MCF 10A (cell line): ENCODE measurements around the gene NCOA6. TPM values are rescaled to one million over a fixed set of nuclear protein-coding genes. Genes with fewer than 3 reads are reported as not detected.

Source experiments
- BruUV-seq: library from RNA; stranded (reverse); fragments of 400-500 nt; replicated peaks from 2 replicates; lab custom pipeline; 2021; lab: Mats Ljungman, UMichigan
- CTCF ChIA-PET: fragments of 300-600 bp; sonication (Branson Sonifier 250); formaldehyde crosslinking; extraction: SDS; loops from one replicate; lab custom pipeline; 2021; ENCODE audit warnings: antibody characterized with exemption, inconsistent platforms; lab: Yijun Ruan, JAX
- POLR2A ChIA-PET: fragments of 300-600, 350-650 bp; sonication (Branson Sonifier 250); formaldehyde crosslinking; extraction: SDS; loops from one replicate; lab custom pipeline; 2020; ENCODE audit warnings: antibody characterized with exemption, inconsistent platforms; lab: Yijun Ruan, JAX
- DNase-seq: peaks from one replicate; pipeline ENCODE4 v3.0.0-alpha.2; 2018; ENCODE audit not compliant: unreplicated experiment
- H3K27ac Mint-ChIP-seq: one replicate; pipeline ENCODE4 v1.8.0; 2022; ENCODE audit warnings: mild to moderate bottlenecking, low read depth, mixed read lengths; ENCODE audit not compliant: unreplicated experiment
- H3K27me3 Mint-ChIP-seq: one replicate; pipeline ENCODE4 v1.8.0; 2022; ENCODE audit warnings: mixed read lengths; ENCODE audit not compliant: insufficient read depth, unreplicated experiment
- H3K36me3 Mint-ChIP-seq: one replicate; pipeline ENCODE4 v1.8.0; 2022; ENCODE audit warnings: mild to moderate bottlenecking, moderate library complexity, mixed read lengths; ENCODE audit not compliant: insufficient read depth, unreplicated experiment
- H3K4me1 Mint-ChIP-seq: one replicate; pipeline ENCODE4 v1.8.0; 2022; ENCODE audit warnings: mixed read lengths; ENCODE audit not compliant: insufficient read depth, unreplicated experiment
- H3K4me3 Mint-ChIP-seq: one replicate; pipeline ENCODE4 v1.8.0; 2022; ENCODE audit warnings: mild to moderate bottlenecking, moderate library complexity, mixed read lengths; ENCODE audit not compliant: unreplicated experiment
- H3K9me3 Mint-ChIP-seq: one replicate; pipeline ENCODE4 v1.8.0; 2022; ENCODE audit warnings: mixed read lengths; ENCODE audit not compliant: unreplicated experiment
- intact Hi-C: fragments of 100-400 bp; cut with micrococcal nuclease; formaldehyde crosslinking; loops from 2 replicates; pipeline ENCODE4 v1.14.1; 2022
- total RNA-seq: library from RNA; stranded (reverse); gene quantifications from 2 replicates; pipeline ENCODE4 v1.2.3, GENCODE V29; 2022
- TF ChIP-seq, protein P1 (sequence below): fragments of 200-600 bp; IDR thresholded peaks from one replicate; pipeline ENCODE4 v1.8.0; 2022; ENCODE audit warnings: antibody characterized with exemption, mild to moderate bottlenecking; ENCODE audit not compliant: unreplicated experiment

Gene NCOA6
- total RNA-seq, 1 experiment from 2014 or later, result 27.9 TPM

GRCh38 chr20:34743039-34743438 lies 82.4 kb downstream of the NCOA6 start:
- no peaks in the 10 kb centered on the region for H3K4me1 Mint-ChIP-seq
- BruUV-seq, result no TSS peak
- TF ChIP-seq, protein P1, sequence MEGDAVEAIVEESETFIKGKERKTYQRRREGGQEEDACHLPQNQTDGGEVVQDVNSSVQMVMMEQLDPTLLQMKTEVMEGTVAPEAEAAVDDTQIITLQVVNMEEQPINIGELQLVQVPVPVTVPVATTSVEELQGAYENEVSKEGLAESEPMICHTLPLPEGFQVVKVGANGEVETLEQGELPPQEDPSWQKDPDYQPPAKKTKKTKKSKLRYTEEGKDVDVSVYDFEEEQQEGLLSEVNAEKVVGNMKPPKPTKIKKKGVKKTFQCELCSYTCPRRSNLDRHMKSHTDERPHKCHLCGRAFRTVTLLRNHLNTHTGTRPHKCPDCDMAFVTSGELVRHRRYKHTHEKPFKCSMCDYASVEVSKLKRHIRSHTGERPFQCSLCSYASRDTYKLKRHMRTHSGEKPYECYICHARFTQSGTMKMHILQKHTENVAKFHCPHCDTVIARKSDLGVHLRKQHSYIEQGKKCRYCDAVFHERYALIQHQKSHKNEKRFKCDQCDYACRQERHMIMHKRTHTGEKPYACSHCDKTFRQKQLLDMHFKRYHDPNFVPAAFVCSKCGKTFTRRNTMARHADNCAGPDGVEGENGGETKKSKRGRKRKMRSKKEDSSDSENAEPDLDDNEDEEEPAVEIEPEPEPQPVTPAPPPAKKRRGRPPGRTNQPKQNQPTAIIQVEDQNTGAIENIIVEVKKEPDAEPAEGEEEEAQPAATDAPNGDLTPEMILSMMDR, result no peak
- no peak for DNase-seq
- H3K27ac Mint-ChIP-seq, result no peak overlapping the region
- ChIA-PET POLR2A (no interaction called here), CTCF (interaction anchor here (0.6 kb wide), 1 partner anchor 111 kb away, joined by 3 read pairs; no protein-coding TSS in a partner anchor)
- H3K4me3 Mint-ChIP-seq, result no peak overlapping the region
- no peaks in the 10 kb centered on the region for H3K9me3 Mint-ChIP-seq
- intact Hi-C loops, result no loop called here
- H3K27me3 Mint-ChIP-seq, result no peaks in the 10 kb centered on the region
- H3K36me3 Mint-ChIP-seq, result peaks cover 66% of the 10 kb centered on the region

DNA sequence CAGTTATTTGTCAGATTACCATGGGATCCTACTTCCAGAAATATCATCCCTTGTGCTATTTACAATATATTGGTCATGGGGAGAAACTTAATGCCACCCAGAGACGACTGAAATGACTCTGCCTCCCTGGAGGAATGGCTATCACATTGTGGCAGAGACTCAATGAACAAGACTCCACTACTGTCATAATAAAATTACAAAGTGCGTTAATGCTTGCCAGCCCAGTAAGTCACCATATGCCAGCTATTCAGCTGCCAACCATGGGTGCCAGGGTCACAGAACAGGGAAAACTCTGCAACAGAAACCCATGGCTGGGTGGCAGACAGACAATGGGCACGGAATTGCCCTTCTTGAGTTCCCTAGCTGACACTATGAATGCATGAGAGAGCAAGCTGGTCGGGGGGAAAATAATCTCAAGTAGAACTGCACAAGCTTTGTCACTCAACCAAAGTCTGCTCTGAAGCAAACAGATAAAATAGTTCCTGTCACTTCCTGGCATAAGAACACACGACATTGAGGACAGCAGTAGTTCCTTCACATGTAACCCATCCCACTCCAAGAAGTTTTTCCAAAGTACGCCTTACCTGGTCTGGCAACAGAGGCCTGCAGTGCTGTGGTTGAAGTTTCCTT lies 89.2 kb downstream of the NCOA6 start:
- no peaks in the 10 kb centered on the region for H3K27me3 Mint-ChIP-seq
- H3K27ac Mint-ChIP-seq, result no peak overlapping the region
- no peaks in the 10 kb centered on the region for H3K9me3 Mint-ChIP-seq
- BruUV-seq, result no TSS peak
- intact Hi-C loops, result no loop called here
- H3K4me1 Mint-ChIP-seq, result no peaks in the 10 kb centered on the region
- H3K4me3 Mint-ChIP-seq, result no peak overlapping the region
- POLR2A ChIA-PET, result no interaction called here
- CTCF ChIA-PET, result interaction anchor here (1.5 kb wide), 1 partner anchor 34 kb away, joined by 3 read pairs; no protein-coding TSS in a partner anchor
- DNase-seq, result no peak
- H3K36me3 Mint-ChIP-seq, result peaks cover 33% of the 10 kb centered on the region
- TF ChIP-seq, protein P1, result no peak

DNA sequence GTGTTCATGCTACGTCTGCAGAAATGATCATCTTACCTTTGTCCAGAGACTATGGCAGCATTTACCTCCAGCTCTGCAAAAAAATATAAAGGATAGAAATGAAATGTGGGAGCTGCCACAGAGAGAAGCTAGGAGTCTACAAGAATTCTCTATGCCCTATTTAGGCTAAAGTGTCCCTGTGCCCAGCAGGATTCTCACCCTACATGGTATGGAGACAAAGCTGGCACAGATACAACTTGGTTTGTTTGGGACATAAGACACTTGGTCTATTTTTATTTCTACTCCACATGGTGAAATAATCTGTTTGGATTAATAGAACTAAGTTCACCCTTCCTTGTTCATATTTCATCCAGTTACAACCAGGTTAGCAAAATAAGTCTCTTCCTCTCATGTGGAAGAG lies 92.9 kb downstream of the NCOA6 start:
- BruUV-seq, result no TSS peak
- DNase-seq, result no peak
- ChIA-PET POLR2A (interaction anchor here (0.9 kb wide), 1 partner anchor 11 kb away, joined by 3 read pairs; no protein-coding TSS in a partner anchor), CTCF (interaction anchor here (0.6 to 1.4 kb wide), 4 partner anchors 36 to 244 kb away, joined by 3 to 5 read pairs (median 3); no protein-coding TSS in a partner anchor)
- TF ChIP-seq, protein P1, result no peak
- Mint-ChIP-seq H3K9me3 (no peaks in the 10 kb centered on the region), H3K27ac (no peak overlapping the region), H3K4me1 (no peaks in the 10 kb centered on the region), H3K4me3 (no peak overlapping the region), H3K36me3 (peaks cover 39% of the 10 kb centered on the region), H3K27me3 (no peaks in the 10 kb centered on the region)
- intact Hi-C loops, result no loop called here

DNA sequence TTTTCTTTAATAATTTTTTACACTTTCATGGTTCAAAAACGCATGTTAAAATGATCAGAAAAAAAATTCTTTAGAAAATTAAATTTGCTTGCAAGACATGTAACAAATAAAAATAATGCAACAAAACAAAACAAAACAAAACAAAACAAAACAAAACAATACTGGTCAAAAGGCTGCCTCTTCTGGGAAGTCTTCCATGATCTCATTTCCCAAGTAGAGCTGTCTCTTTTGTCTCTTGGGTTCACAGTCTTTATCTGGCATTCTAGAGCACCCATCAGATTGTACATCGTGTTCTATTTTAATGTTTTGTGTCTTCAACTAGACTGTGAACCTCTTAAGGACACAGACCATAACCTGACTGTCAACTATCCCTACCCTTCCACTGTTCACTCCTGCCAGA lies 96.0 kb downstream of the NCOA6 start:
- Mint-ChIP-seq H3K4me3 (no peak overlapping the region), H3K9me3 (no peaks in the 10 kb centered on the region), H3K4me1 (no peaks in the 10 kb centered on the region), H3K27me3 (no peaks in the 10 kb centered on the region), H3K36me3 (peaks cover 56% of the 10 kb centered on the region), H3K27ac (no peak overlapping the region)
- intact Hi-C loops, result no loop called here
- ChIA-PET CTCF (interaction anchor here (0.7 to 2.2 kb wide), 3 partner anchors 10 to 151 kb away, joined by 3 to 8 read pairs (median 8); no protein-coding TSS in a partner anchor), POLR2A (interaction anchor here (0.6 to 1.2 kb wide), 3 partner anchors 9 to 52 kb away, joined by 3 to 4 read pairs (median 3); partner anchors contain the start of gene PIGU)
- no TSS peak for BruUV-seq
- no peak for DNase-seq
- TF ChIP-seq, protein P1, result no peak
